Uterus (tissue), 2 donors: ENCODE measurements around the gene ABHD6.

Experiments
- CTCF ChIP-seq, 4 experiments: fragments of 200-600 bp in 2 of 4; fragments of 450-650 bp in 2 of 4; sonication (generic) in 2 of 4; IDR thresholded peaks; one replicate each; pipeline ENCODE4 v1.5.1; 2016 to 2019; ENCODE audit warnings: antibody characterized with exemption in 4 of 4, mild to moderate bottlenecking in 2 of 4, moderate library complexity in 1 of 4
- POLR2A ChIP-seq, 2 donors: fragments of 450-650 bp; IDR thresholded peaks; one replicate each; pipeline ENCODE4 v1.6.1; 2016; ENCODE audit warnings: antibody characterized with exemption in 2 of 2, mild to moderate bottlenecking in 1 of 2, moderate library complexity in 1 of 2

GRCh38 chr3:58271901-58272501 lies 34.4 kb downstream of the ABHD6 start:
- TF ChIP-seq CTCF (IDR thresholded peaks at IDR 0.05) = no peak
- no peak for TF ChIP-seq POLR2A (IDR thresholded peaks at IDR 0.05)
